ENCODE results near the gene PPP1R15A. TPM values are rescaled to one million over a fixed set of nuclear protein-coding genes. Genes with fewer than 3 reads are reported as not detected.

The PPP1R15A gene
- total RNA-seq, 1 experiment from 2014 or later, result 17.0 TPM

GRCh38 chr19:48841571-48841970 is 30.6 kb upstream of the PPP1R15A start:
- Mint-ChIP-seq H3K4me3 (no peak overlapping the region), H3K27ac (no peak overlapping the region), H3K36me3 (peaks cover 11% of the 10 kb centered on the region), H3K9me3 (no peaks in the 10 kb centered on the region; the same call in 1 of the 2 replicates), H3K27me3 (ENCODE audit: low read depth) (no peaks in the 10 kb centered on the region; the same call in 1 of the 2 replicates), H3K4me1 (peaks cover 8% of the 10 kb centered on the region)
- ChIA-PET POLR2A (interaction anchor here (0.5 kb wide), 1 partner anchor 1748 kb away, joined by 5 read pairs; no protein-coding TSS in a partner anchor), CTCF (interaction anchor here (1.4 to 6.6 kb wide), 8 partner anchors 15 to 158 kb away, joined by 4 to 76 read pairs (median 19); no protein-coding TSS in a partner anchor)
- ATAC-seq, result no peak
- TF ChIP-seq AFF4 (CRISPR knock-in tag; IDR thresholded peaks at IDR 0.05; ENCODE audit: borderline replicate concordance) (no peak), MYBL2 (CRISPR knock-in tag; IDR thresholded peaks at IDR 0.05) (no peak), GRHL2 (CRISPR knock-in tag; IDR thresholded peaks at IDR 0.05; ENCODE audit: insufficient replicate concordance, severe bottlenecking) (no peak), ZNF121 (CRISPR knock-in tag; IDR thresholded peaks at IDR 0.05) (peak; percentile 60; the same call in 1 of the 2 replicates), MXD4 (CRISPR knock-in tag; IDR thresholded peaks at IDR 0.05; ENCODE audit: borderline replicate concordance) (no peak)
- TF ChIP-seq, protein P1, sequence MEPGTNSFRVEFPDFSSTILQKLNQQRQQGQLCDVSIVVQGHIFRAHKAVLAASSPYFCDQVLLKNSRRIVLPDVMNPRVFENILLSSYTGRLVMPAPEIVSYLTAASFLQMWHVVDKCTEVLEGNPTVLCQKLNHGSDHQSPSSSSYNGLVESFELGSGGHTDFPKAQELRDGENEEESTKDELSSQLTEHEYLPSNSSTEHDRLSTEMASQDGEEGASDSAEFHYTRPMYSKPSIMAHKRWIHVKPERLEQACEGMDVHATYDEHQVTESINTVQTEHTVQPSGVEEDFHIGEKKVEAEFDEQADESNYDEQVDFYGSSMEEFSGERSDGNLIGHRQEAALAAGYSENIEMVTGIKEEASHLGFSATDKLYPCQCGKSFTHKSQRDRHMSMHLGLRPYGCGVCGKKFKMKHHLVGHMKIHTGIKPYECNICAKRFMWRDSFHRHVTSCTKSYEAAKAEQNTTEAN (CRISPR knock-in tag; IDR thresholded peaks at IDR 0.05), result no peak
- TF ChIP-seq, protein P2, sequence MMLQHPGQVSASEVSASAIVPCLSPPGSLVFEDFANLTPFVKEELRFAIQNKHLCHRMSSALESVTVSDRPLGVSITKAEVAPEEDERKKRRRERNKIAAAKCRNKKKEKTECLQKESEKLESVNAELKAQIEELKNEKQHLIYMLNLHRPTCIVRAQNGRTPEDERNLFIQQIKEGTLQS (CRISPR knock-in tag; conservative IDR thresholded peaks at IDR 0.05), result no peak
- DNase-seq (ENCODE audit: low spot score), result no peak

- H3K9me3 Mint-ChIP-seq, result no peaks in the 10 kb centered on the region; the same call in 1 of the 2 replicates
- H3K36me3 Mint-ChIP-seq, result peaks cover 11% of the 10 kb centered on the region
- ChIA-PET POLR2A (interaction anchor here (1.0 to 1.3 kb wide), 2 partner anchors 53 to 128 kb away, joined by 3 to 4 read pairs; no protein-coding TSS in a partner anchor), CTCF (interaction anchor here (0.6 to 6.6 kb wide), 46 partner anchors 9 to 673 kb away, joined by 3 to 76 read pairs (median 5); partner anchors contain the start of genes BCAT2, CA11, DHDH and GYS1)
- ATAC-seq (peak; percentile 87), DNase-seq (ENCODE audit: low spot score) (peak; percentile 71)
- H3K4me1 Mint-ChIP-seq, result peaks cover 6% of the 10 kb centered on the region
- TF ChIP-seq CTCF (IDR thresholded peaks at IDR 0.05), result peak; percentile 70
- no peak for TF ChIP-seq ZNF121 (CRISPR knock-in tag; IDR thresholded peaks at IDR 0.05)
- H3K27ac Mint-ChIP-seq, result no peak overlapping the region
- H3K4me3 Mint-ChIP-seq, result no peak overlapping the region
- H3K27me3 Mint-ChIP-seq (ENCODE audit: low read depth), result no peaks in the 10 kb centered on the region; the same call in 1 of the 2 replicates
Observed at GRCh38 chr19:48842789-48843162, 29.4 kb upstream of the PPP1R15A start.

DNA sequence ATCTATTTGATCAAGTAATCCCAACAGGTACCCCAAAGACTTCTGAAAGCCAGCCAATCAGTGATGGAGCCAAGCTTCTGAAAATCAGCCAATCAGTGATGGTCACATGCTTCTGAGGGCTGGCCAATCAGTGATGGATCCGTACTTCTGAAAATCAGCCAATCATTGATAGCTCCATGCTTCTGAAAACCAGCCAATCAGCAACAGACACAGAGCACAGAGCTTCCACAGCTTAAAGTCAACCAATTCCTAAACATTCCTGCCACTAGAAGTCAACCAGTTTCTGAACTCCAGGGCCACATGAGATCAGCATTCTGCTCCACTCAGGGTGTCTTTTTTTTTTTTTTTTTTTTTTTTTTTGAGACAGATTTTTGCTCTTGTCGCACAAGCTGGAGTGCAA is 27.7 kb upstream of the PPP1R15A start:
- CTCF ChIA-PET, result interaction anchor here (0.6 to 6.6 kb wide), 31 partner anchors 8 to 1872 kb away, joined by 3 to 76 read pairs (median 5); partner anchors contain the start of genes CA11, GYS1, HSD17B14 and NUCB1
- ATAC-seq (peak; percentile 78), DNase-seq (ENCODE audit: low spot score) (no peak)
- no peaks in the 10 kb centered on the region; the same call in 1 of the 2 replicates for H3K27me3 Mint-ChIP-seq (ENCODE audit: low read depth)
- peak overlapping the region; percentile 53 for H3K27ac Mint-ChIP-seq
- peaks cover 4% of the 10 kb centered on the region; the same call in 1 of the 2 replicates for H3K4me1 Mint-ChIP-seq
- no peak overlapping the region for H3K4me3 Mint-ChIP-seq
- peak; percentile 67 for TF ChIP-seq NFYB (CRISPR knock-in tag; conservative IDR thresholded peaks at IDR 0.05; ENCODE audit: low read depth)
- no peak for TF ChIP-seq ATF6 (CRISPR knock-in tag; IDR thresholded peaks at IDR 0.05)
- TF ChIP-seq, protein P3, sequence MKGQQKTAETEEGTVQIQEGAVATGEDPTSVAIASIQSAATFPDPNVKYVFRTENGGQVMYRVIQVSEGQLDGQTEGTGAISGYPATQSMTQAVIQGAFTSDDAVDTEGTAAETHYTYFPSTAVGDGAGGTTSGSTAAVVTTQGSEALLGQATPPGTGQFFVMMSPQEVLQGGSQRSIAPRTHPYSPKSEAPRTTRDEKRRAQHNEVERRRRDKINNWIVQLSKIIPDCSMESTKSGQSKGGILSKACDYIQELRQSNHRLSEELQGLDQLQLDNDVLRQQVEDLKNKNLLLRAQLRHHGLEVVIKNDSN (CRISPR knock-in tag; IDR thresholded peaks at IDR 0.05), result peak; percentile 50; the same call in 1 of the 2 replicates
- TF ChIP-seq, protein P4, sequence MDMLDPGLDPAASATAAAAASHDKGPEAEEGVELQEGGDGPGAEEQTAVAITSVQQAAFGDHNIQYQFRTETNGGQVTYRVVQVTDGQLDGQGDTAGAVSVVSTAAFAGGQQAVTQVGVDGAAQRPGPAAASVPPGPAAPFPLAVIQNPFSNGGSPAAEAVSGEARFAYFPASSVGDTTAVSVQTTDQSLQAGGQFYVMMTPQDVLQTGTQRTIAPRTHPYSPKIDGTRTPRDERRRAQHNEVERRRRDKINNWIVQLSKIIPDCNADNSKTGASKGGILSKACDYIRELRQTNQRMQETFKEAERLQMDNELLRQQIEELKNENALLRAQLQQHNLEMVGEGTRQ (CRISPR knock-in tag; IDR thresholded peaks at IDR 0.05), result peak; percentile 66
- POLR2A ChIA-PET, result interaction anchor here (0.6 kb wide), 3 partner anchors 126 to 1051 kb away, joined by 3 to 4 read pairs (median 3); no protein-coding TSS in a partner anchor
- H3K9me3 Mint-ChIP-seq, result no peaks in the 10 kb centered on the region; the same call in 1 of the 2 replicates
- H3K36me3 Mint-ChIP-seq, result peaks cover 11% of the 10 kb centered on the region
